Activated T-cell treated with anti-CD3 and anti-CD28 coated beads, Interleukin-2, amount 50 U/mL, for 24 hours (primary cell): Measurements from ENCODE around the gene GPX8.
A peak's percentile ranks its signal among the peaks of the same experiment; 100 is the strongest.

Source experiments
- DNase-seq: peaks from one replicate; pipeline ENCODE4 v3.0.0-alpha.2; 2020
- H3K27ac Mint-ChIP-seq: 2 replicates; pipeline ENCODE4 v1.8.0; 2020; ENCODE audit warnings: mild to moderate bottlenecking, mixed read lengths
- H3K27me3 Mint-ChIP-seq: 2 replicates; pipeline ENCODE4 v1.8.0; 2020; ENCODE audit warnings: mixed read lengths
- H3K36me3 Mint-ChIP-seq: 2 replicates; pipeline ENCODE4 v1.8.0; 2020; ENCODE audit warnings: low read depth, mixed read lengths
- H3K4me1 Mint-ChIP-seq: 2 replicates; pipeline ENCODE4 v1.8.0; 2020; ENCODE audit warnings: low read depth, mixed read lengths
- H3K4me3 Mint-ChIP-seq: 2 replicates; pipeline ENCODE4 v1.8.0; 2020; ENCODE audit warnings: mild to moderate bottlenecking, moderate library complexity, mixed read lengths
- H3K9me3 Mint-ChIP-seq: 2 replicates; pipeline ENCODE4 v1.8.0; 2020; ENCODE audit warnings: mixed read lengths

GPX8 gene, protein sequence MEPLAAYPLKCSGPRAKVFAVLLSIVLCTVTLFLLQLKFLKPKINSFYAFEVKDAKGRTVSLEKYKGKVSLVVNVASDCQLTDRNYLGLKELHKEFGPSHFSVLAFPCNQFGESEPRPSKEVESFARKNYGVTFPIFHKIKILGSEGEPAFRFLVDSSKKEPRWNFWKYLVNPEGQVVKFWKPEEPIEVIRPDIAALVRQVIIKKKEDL

DNA sequence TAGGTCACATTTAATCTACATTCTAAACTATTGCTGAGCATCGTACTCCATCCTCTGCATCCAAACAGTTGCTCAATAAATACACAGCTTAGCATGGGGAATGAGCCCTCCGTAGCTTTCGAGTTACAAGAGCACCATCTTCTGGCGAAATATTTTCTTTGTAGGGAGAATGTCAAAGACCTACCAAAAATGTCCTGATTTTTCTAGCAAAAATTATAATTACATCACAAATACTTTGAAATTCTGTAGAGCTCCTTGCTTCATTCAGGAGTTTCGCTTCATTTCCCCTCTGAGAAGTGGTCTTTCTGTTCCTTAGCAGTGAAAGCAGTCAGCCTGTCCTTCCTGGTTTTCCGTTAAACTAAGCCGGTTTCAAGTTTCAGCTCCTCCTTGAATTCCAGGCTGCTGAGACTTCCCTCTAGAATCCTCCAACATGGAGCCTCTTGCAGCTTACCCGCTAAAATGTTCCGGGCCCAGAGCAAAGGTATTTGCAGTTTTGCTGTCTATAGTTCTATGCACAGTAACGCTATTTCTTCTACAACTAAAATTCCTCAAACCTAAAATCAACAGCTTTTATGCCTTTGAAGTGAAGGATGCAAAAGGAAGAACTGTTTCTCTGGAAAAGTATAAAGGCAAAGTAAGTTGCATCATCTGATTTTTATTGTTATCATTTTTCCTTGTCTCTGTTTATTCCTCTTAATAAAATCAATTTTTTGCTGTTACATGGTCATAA lies at the start of gene GPX8:
Gene GPX8 (plus strand): TSS at position 409 of the 730 bp plus-strand sequence. CDS start 22 bp downstream, at position 431.
- peaks cover 48% of the 10 kb centered on the region for H3K27me3 Mint-ChIP-seq
- DNase-seq, result no peak
- H3K4me1 Mint-ChIP-seq, result no peaks in the 10 kb centered on the region
- H3K4me3 Mint-ChIP-seq, result no peak within 1 kb of the TSS
- H3K9me3 Mint-ChIP-seq, result no peaks in the 10 kb centered on the region
- no peaks in the 10 kb centered on the region for H3K36me3 Mint-ChIP-seq
- no peak within 1 kb of the TSS for H3K27ac Mint-ChIP-seq

DNA sequence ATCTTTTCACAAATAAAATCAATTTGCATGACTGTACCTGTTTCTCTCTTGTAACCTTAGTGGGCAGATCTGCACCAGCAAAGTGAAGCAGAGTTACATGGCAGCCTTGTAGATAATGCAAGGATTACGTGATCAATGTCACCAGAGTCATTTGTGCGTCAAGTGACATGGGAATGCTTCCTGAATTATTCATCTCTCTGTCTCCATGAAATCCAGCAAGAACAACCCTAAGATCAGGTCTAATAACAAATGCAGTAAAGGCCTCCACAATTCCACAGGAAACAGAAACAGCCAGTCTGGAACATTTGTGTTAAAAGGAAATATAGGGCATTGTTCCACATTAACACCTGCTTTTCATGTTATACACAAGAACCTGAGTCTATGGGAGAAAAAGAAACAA lies 49.8 kb upstream of the GPX8 start:
- Mint-ChIP-seq H3K4me3 (no peak overlapping the region), H3K27ac (no peak overlapping the region), H3K27me3 (no peaks in the 10 kb centered on the region), H3K36me3 (peaks cover 6% of the 10 kb centered on the region), H3K4me1 (peaks cover 26% of the 10 kb centered on the region), H3K9me3 (no peaks in the 10 kb centered on the region)
- no peak for DNase-seq

DNA sequence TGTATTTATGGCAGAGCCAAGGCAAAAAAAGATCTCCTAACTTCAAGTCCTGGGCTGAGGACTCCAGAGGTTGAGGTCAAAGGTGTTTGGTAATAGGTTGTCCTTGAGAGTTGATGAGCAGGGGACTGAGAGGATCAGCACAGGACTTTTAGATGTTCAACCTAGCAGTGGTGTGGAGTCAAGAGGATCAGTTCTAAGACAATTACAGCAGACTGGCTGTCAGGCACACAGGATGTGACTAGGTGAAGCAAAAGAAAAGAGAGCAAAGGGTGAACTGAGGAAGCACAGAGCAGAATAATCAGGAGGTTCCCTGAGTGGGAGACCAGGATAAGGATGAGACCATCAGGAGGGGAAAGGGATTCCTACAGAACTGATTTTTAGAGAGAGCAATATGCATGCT lies 46.6 kb upstream of the GPX8 start:
- H3K9me3 Mint-ChIP-seq, result no peaks in the 10 kb centered on the region
- peaks cover 6% of the 10 kb centered on the region for H3K36me3 Mint-ChIP-seq
- H3K27ac Mint-ChIP-seq, result no peak overlapping the region
- H3K4me1 Mint-ChIP-seq, result peaks cover 18% of the 10 kb centered on the region
- no peaks in the 10 kb centered on the region for H3K27me3 Mint-ChIP-seq
- no peak for DNase-seq
- no peak overlapping the region for H3K4me3 Mint-ChIP-seq

DNA sequence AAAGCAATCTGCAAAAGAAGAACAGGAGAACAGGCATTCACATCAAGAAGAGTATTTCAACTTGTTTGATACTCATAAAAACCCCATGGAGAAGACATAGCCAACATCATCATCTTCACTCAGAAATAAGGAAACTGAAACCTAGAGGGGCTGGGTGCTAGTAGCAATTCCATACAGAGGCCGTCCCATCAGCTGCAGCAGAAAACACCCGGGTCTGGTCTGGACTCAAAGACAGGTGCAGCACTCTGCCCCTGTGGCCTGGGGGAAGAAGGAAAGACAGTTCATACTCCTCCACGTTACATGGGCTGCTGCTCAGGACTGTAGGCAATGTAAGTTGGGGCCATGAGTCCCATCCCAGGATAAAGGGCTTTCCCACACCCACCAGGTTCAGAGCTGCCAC lies 45.9 kb upstream of the GPX8 start:
- Mint-ChIP-seq H3K27me3 (no peaks in the 10 kb centered on the region), H3K9me3 (no peaks in the 10 kb centered on the region), H3K4me1 (peaks cover 17% of the 10 kb centered on the region), H3K27ac (no peak overlapping the region), H3K36me3 (peaks cover 6% of the 10 kb centered on the region), H3K4me3 (no peak overlapping the region)
- DNase-seq, result no peak

DNA sequence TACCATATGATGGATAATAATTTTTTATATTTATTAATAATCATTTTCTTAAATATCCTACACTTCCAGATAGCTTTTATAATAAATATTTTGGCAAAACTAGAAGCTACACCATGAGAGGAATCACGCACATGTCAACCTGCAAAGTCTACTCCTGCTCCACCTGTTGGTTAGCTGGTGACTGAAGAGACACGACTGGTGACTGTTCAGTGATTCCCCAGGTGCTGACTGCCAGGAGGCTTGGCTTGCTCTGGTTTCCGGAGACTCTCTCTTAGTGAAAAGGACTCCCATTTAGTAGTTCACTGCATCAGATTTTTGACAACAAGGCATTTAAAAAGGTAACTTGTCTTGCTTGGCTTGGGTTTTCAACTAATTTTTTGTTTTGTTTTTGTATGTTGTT lies 36.6 kb upstream of the GPX8 start:
- H3K4me1 Mint-ChIP-seq, result no peaks in the 10 kb centered on the region
- H3K4me3 Mint-ChIP-seq, result no peak overlapping the region
- no peak for DNase-seq
- no peaks in the 10 kb centered on the region for H3K27me3 Mint-ChIP-seq
- H3K27ac Mint-ChIP-seq, result no peak overlapping the region
- H3K36me3 Mint-ChIP-seq, result no peaks in the 10 kb centered on the region
- no peaks in the 10 kb centered on the region for H3K9me3 Mint-ChIP-seq

DNA sequence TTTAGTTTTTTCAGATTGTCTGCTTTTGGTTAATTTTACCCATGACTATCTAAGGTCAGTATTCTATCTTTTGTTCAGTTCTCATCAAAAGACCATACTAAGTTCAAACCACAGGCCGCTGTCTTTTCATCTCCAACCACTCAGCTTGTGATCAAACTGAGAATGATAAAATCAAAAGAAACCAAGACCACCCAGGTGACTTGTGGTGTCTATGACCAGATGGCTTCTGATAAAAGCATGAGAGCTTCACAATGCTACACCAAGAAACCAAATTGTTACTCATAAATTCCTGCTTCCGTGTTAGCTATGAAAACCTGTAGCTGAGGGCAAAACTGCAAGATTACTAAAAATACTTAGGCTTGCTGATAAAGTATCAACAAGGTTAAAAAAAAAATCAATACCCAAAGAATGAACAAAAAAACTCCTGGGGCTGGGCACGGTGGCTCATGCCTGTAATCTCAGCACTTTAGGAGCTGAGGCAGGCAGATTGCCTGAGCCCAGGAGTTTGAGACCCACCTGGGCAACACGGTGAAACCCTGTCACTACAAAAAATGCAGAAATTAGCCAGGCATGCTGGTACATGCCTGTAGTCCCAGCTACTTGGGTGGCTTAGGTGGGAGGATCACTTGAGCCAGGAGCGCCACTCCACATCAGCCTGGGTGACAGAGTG lies 25.8 kb upstream of the GPX8 start:
- Mint-ChIP-seq H3K27ac (peak overlapping the region; percentile 63), H3K9me3 (peaks cover 18% of the 10 kb centered on the region), H3K4me3 (peak overlapping the region; percentile 31), H3K27me3 (no peaks in the 10 kb centered on the region), H3K4me1 (peaks cover 17% of the 10 kb centered on the region), H3K36me3 (peaks cover 2% of the 10 kb centered on the region)
- no peak for DNase-seq

DNA sequence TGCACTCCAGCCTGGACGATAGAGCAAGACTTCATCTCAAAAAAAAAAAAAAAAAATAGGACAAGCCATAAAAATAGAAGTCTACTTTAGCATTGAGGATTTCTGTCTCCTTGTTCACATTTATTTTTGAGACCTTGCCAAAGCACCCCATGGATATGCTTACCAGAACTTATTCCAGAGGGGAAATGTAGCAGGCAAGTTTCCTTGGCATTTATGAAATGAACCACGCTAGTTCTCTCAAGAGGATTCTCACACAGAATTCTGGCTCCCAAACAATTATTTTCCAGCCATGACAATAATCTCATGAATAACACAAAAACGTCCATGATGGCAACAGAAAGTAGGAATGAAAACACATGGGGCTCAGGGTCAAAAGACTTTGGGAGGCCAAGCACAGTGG lies 23.4 kb upstream of the GPX8 start:
- peaks cover 27% of the 10 kb centered on the region for H3K4me1 Mint-ChIP-seq
- no peak for DNase-seq
- H3K4me3 Mint-ChIP-seq, result no peak overlapping the region
- H3K9me3 Mint-ChIP-seq, result peaks cover 4% of the 10 kb centered on the region
- no peak overlapping the region for H3K27ac Mint-ChIP-seq
- no peaks in the 10 kb centered on the region for H3K27me3 Mint-ChIP-seq
- H3K36me3 Mint-ChIP-seq, result no peaks in the 10 kb centered on the region

DNA sequence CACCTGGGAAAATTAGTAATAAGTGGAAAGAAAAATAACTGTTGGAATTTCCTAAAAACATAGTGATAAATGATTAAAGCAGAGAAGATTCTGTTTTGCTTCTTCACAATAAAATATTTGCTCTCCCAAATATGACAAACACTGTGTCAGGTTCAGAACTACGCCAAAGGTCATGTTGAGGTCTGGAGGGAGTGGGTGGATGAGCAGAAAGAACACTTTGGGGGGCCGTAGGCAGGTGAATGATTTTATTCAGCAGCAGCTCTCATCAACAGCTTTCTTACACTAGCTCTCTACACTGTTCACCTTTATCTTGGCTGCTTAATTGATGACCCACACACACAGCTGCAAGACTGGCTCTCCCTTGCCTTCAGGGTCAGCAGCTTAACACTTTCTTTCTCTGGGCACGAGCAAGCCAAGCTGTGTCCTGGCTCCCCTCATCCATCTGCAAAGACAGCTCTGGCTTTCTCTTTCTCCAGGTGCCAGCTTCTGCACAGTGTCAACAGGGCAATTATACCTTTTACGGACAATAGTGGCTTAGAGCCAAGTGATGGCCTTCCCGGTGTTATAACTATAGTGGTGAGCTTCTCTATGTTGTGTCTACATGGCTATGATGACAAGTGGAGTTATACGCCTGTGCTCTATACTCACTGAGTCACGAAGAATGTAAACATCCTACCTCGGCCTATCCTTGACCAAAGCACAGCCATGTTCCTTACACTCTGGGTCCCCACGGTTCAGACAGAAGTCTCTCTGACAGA lies 18.9 kb upstream of the GPX8 start:
- H3K27ac Mint-ChIP-seq, result no peak overlapping the region
- no peaks in the 10 kb centered on the region for H3K9me3 Mint-ChIP-seq
- DNase-seq, result no peak
- H3K4me3 Mint-ChIP-seq, result no peak overlapping the region
- peaks cover 23% of the 10 kb centered on the region for H3K4me1 Mint-ChIP-seq
- H3K36me3 Mint-ChIP-seq, result no peaks in the 10 kb centered on the region
- H3K27me3 Mint-ChIP-seq, result peaks cover 4% of the 10 kb centered on the region

DNA sequence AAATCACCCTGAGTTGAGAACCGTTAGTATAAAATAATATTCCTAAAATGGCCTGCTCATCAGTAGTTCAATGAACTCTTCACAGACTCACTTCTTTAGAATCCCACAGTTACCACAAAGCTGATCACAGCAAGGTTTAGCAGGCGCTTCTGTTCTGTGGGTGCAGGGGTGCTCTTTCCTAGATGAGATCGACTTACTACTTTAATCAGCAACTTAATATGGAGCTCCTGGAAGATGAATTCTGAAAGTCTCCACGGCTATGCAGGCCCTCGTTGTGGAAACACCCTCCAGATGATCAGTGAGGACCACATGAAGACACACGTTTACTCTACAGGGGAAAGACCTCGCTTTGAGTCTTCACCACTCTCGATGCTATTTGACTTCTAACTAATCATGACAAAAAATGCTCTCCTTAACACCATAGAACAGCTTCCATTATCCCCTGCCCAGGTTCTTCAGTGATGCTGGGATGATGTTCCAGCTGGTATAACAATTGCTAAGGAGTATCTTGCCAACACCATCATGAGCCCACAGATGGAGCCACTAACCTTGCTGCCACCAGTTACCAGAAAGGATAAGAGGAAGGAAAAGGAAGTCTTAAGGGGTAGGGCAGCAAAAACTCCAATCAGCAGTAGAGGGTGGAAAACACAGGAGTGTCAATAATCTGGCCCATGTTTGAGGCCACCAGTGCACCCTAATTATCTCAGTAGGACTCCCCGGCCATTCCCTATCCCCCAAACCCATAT lies 17.9 kb upstream of the GPX8 start:
- H3K27ac Mint-ChIP-seq, result peak overlapping the region; percentile 8
- DNase-seq, result no peak

DNA sequence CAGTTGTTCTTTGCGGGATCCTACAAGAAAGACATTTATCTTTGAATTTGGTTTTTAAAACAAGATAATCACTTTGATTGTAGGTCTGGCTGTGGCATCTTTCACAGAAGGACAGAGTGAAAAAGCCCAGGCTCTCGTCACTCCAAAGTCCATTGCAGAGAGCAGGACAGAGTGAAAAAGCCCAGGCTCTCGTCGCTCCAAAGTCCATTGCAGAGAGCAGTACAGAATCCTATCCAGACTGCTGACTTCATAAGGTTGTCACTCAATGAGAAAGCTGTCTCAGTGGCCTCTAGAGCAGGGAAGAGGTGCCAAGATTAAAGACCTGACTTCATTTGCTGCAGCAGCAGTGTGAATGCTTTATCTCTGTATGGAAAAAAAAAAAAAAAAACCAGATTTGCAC lies 16.3 kb upstream of the GPX8 start:
- Mint-ChIP-seq H3K27ac (no peak overlapping the region), H3K4me3 (no peak overlapping the region), H3K4me1 (peaks cover 29% of the 10 kb centered on the region), H3K9me3 (no peaks in the 10 kb centered on the region), H3K36me3 (no peaks in the 10 kb centered on the region), H3K27me3 (peaks cover 4% of the 10 kb centered on the region)
- no peak for DNase-seq

More for the DNA sequence above, 17.9 kb upstream of the GPX8 start:
- peaks cover 4% of the 10 kb centered on the region for H3K27me3 Mint-ChIP-seq
- peaks cover 29% of the 10 kb centered on the region for H3K4me1 Mint-ChIP-seq
- no peaks in the 10 kb centered on the region for H3K36me3 Mint-ChIP-seq
- no peak overlapping the region for H3K4me3 Mint-ChIP-seq
- H3K9me3 Mint-ChIP-seq, result no peaks in the 10 kb centered on the region

DNA sequence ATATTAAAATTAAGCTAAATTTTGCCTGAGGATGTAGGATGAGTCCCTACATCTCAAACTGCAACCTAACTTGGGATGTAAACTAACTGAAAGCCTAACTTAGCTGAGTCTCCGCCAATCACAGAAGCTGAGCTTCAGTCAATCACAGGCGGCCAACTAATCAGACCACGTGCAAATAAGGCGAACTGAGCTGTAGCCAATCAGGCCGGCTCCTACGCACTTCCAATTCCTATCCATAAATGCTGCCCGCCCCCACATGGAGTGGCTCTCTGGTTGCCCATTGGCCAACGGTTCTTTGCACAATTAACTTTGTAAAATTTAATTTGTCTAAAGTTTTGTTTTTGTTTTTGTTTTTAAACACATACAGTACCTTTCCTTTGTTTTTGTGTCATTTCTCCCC lies 13.9 kb upstream of the GPX8 start:
- Mint-ChIP-seq H3K27me3 (peaks cover 6% of the 10 kb centered on the region), H3K4me3 (no peak overlapping the region), H3K9me3 (no peaks in the 10 kb centered on the region), H3K4me1 (peaks cover 24% of the 10 kb centered on the region), H3K27ac (no peak overlapping the region), H3K36me3 (no peaks in the 10 kb centered on the region)
- no peak for DNase-seq

DNA sequence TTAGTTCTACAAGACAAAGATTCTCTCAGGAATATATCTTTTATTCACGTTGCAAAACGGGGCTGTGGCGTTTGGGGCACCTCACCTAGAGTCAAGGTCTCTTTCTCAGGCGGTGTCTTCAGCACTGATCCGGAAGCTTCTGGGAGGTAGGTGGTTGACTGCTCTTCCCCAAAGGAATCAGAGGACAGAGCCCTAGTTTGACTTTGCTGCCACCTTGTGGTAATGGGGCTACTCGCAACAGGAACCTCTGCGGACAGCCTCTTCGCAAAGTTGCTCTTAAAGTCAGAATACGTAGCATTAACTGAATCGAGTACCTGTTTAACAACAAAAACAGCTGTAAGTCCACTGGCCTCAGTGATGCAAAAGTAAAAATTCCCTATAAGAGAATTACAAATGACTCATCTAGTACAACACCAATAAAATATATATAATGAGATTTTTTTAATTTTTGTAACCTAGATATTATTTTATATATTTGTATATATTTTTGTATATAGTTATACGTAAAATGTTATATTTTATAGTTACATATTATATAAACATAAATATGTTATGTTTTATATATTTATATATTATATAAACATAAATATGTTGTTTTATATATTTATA lies 13.3 kb upstream of the GPX8 start:
- peak; percentile 85 for DNase-seq
- H3K9me3 Mint-ChIP-seq, result no peaks in the 10 kb centered on the region
- H3K36me3 Mint-ChIP-seq, result no peaks in the 10 kb centered on the region
- H3K27me3 Mint-ChIP-seq, result peaks cover 6% of the 10 kb centered on the region
- no peak overlapping the region for H3K27ac Mint-ChIP-seq
- H3K4me3 Mint-ChIP-seq, result no peak overlapping the region
- peaks cover 18% of the 10 kb centered on the region for H3K4me1 Mint-ChIP-seq

DNA sequence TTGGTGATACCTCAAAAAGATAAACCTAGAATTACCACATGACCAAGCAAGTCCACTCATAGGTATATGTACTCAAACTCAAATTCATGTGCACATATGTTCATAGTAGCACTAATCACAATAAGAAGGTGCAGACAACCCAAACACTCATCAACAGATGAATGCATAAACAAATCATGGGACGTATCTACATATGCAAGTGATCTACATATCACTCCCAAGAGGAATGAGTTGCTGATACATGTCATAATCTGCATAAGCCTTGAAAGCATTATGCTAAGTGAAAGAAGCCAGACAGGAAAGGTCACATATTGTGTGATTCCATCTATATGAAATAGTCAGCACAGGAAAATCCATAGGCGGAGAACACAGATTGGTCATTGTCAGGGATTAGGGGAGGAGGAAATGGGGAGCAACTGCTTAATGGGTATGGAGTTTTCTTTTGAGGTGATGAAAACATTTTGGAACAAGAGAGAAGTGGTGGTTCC lies 10.6 kb upstream of the GPX8 start:
- H3K27me3 Mint-ChIP-seq, result peaks cover 11% of the 10 kb centered on the region
- H3K4me1 Mint-ChIP-seq, result peaks cover 7% of the 10 kb centered on the region
- no peaks in the 10 kb centered on the region for H3K36me3 Mint-ChIP-seq
- H3K4me3 Mint-ChIP-seq, result no peak overlapping the region
- no peaks in the 10 kb centered on the region for H3K9me3 Mint-ChIP-seq
- DNase-seq, result no peak
- H3K27ac Mint-ChIP-seq, result no peak overlapping the region
